IPS-NIHi11 (cell line): ENCODE measurements around the gene ACACA.
"Not testable (repeated sequence)": the region's sequence is repeated elsewhere in the genome, so short reads cannot be mapped to it uniquely, and the experiment has no call there.

Experiments
- DNase-seq: peaks from one replicate; pipeline ENCODE4 v3.0.0; 2012; ENCODE audit warnings: mixed read lengths, low spot score

Gene ACACA

DNA sequence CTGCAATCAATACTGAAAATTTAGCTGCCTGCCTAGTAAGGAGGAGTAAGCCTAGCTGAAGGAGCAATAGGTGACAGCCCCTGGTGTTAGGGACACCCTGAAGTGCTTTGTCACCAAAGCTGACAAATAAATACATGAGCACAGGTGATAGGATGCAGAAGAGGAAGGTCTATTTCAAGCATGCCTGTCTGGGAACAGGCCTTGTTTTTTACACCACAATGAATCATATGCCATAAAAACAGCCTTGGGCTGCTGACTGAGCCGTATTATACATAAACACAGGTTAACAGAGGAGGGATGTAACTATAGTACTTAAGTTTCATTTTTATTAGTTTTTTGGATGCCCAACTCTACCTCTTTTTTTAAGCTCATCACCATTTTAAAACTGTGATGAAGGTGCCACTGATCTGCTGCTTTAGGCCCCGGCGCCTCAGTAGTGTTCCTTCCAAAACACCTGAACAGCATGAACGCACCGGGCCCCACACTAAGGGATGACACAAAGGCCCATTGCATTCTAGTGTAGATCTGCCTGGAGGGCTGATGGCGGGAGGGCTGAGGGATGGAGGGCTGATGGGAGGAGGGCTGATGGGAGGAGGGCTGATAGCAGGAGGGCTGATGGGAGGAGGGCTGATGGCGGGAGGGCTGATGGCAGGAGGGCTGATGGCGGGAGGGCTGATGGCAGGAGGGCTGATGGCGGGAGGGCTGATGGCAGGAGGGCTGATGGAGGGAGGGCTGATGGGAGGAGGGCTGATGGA is 307.5 kb downstream of the ACACA start:
- DNase-seq: no peak

DNA sequence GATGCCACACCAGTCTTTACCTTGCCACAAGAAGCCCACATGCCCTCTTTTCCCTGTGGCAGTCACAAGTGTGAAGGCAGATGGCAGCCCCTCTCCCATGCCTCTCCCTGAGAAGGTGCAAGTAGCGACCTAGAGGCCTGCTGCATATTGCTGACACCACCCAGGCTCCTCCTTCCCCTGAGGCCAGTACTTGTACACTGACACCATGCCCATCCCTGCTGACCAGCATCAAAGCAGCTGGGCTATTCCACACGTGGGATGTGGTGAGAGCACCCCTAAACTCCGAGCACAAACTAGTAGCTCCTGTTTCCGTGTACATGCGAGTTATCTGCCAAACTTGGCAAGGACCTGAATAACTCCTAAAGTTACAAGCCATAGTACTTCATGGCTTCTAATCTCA is 308.5 kb downstream of the ACACA start:
- DNase-seq: no peak

DNA sequence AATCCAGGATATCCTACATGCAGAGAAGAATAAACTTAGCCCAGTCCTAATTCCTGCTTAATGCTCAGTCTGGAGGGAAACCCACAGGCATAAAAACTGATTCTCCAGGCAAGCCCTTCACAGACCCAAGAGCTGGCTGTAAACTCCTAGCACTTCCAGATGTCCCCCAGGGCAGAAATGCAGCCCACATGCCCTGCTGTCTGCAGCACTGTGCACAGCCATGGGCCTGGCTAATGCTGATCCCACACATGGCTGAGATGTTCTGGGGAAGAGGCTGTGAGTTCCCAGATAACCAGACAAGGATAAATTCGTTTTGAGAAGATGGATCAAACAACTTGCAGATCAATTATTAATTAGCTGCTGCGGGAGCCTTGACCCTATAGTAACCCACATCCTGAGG is 309.5 kb downstream of the ACACA start:
- DNase-seq: no peak

DNA sequence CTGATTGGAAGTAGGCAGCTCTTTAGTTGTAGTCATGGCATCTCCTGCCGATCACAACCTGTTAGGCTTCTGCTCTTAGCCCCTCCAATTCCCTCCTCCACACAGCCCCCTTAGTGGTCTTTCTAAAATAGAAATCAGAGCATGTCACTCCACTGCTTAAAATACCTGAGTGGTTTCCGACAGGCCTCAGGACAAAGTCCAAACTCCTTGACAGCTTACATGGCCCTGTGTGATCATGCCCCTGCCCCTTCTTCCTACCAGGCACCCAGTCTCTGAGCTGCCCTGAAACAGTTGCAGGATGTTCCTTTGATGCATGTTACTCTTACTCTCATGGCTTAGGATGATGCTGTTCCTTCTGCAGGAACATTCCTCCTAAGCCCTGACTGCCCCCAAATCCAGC is 310.6 kb downstream of the ACACA start:
- no peak for DNase-seq

GRCh38 chr17:37094391-37094790 is 312.2 kb downstream of the ACACA start:
- DNase-seq: no peak

GRCh38 chr17:37092701-37093100 is 313.9 kb downstream of the ACACA start:
- no peak for DNase-seq

DNA sequence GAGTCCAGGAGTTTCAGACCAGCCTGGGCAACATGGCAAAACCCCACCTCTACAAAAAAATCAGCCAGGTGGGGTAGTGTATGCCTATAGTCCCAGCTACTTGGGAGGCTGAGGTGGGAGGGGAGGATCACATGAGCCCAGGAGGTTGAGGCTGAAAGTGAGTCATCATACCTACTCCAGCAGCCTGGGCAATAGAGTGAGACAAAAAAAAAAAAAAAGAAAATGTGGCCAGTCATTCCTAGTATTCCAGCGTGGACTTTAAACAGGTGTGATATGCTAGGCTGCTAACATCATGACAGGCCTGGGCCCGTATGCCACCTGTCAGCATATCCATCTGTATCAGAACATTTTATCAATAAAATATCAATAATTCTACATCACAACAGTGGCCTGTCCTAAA is 314.6 kb downstream of the ACACA start:
- DNase-seq: no peak

DNA sequence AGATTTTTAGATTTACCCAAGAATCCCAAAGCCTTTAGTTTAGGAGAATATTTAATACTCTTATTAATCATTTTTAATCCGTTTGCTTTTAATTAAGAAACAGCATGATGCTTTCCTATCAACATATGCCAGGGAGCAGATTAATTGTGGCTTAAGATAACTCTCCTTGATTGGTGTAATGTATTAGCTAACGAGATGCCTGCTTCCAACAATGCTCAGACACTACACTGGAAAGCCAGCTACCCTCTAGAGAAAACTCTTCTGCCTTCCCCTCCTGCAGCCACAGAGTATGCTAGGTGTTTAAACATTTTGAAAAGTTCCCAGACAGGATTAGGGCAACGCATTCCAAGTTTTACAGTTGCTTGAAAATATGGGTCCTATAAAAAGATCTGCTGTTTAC is 315.7 kb downstream of the ACACA start:
- DNase-seq: no peak

DNA sequence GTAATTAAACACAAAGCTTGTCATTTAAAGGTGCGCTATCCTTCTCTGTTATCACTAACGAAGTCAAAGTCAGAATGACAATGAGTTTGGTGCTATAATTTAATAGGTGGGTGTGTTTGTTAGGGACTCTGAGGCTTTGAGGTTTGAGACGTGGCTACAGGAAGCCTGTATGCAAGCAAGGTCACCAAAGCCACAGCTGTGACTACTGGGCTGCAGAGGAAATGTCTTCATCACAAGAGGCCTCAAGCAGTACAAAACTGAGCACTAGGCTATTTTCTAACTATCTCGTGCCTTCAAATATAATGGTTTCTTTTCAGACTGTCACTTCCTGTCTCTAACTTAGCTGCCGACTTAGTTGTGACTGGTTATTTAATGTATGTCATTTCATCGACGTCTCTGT is 316.7 kb downstream of the ACACA start:
- no peak for DNase-seq

GRCh38 chr17:37088913-37089312 is 317.7 kb downstream of the ACACA start:
- DNase-seq: no peak

- no peak for DNase-seq
These were observed 318.2 kb downstream of the ACACA start for GRCh38 chr17:37088459-37088858.

DNA sequence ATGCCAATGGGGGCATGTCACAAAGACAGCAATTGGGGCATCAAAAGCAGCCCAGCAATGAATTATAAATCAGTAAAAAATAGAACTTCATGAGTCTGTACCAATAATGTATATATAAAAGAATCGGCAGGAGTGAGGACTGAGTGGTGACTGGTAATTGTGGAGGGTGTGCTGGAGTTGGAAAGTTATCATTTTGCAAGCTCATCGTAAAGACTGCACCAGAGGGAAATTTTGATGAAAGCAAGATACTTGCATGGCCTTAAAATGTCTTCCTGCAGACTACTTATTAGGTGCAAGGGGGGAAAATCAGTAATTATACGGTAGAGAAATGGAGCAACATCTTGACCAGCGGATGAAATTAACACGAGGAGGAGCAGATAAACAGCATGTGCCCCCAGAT is 319.0 kb downstream of the ACACA start:
- no peak for DNase-seq

- no peak for DNase-seq
These were observed 319.7 kb downstream of the ACACA start for GRCh38 chr17:37086948-37087347.

DNA sequence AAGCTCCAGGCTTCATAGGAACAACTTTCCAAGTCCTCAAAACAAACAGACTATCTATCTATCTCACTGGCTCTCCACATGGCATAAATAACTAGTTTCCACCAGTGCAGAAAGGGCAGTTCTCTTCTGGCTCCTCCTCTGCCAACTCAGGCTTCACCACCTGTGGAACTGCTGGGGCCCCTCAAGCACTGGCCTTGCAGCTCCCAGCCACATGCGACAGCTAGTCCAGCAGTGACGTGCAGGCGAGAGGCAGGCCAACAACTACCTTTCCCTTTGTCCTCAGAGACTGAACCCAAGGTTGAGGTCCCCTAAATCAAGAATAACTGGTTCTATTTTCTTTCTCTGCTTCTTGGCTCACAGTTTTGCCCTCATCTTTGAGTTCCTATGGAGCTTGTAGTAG is 320.3 kb downstream of the ACACA start:
- no peak for DNase-seq

DNA sequence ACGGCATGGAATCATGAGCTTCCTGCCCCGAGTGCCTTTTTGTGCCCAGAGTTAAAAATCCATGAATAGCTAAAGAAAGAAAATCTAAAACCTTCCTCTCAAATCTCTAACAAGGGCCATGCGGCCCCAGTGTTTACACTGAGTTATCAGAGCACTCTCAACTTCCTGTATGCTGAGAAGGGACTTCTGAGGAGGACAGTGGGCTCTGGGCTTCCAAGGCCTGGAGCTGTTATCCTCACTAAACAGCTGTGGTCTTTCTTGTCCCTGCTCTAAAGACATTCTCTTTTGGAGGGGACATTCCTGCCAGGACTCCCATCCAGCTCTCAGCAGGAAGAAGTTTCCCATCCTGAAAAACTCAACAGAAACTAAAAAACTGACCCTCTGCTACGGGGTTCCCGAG is 322.3 kb downstream of the ACACA start:
- DNase-seq: no peak

DNA sequence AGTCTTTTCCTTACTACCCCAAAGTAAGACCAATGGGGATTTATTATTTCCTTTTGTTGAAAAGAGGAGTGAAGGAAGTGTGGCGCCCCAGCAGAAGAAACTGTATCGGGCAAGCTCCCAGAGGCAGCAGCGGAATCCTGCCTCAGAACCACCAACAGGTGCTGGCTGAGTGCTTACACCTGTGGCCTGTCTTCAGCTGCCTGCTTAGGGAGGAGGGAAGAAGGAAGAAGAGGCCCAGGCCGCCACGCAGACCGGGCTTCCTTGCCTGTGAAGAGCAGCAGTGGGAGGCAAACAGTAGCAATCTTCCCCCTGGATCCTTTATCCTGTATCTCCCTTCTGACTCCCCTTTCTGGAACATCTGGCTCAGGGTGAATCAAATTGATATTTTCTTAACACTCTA is 323.2 kb downstream of the ACACA start:
- DNase-seq: no peak

GRCh38 chr17:37082985-37083384 is 323.7 kb downstream of the ACACA start:
- DNase-seq: no peak

- DNase-seq: no peak
These were observed 324.2 kb downstream of the ACACA start for GRCh38 chr17:37082311-37082860.

DNA sequence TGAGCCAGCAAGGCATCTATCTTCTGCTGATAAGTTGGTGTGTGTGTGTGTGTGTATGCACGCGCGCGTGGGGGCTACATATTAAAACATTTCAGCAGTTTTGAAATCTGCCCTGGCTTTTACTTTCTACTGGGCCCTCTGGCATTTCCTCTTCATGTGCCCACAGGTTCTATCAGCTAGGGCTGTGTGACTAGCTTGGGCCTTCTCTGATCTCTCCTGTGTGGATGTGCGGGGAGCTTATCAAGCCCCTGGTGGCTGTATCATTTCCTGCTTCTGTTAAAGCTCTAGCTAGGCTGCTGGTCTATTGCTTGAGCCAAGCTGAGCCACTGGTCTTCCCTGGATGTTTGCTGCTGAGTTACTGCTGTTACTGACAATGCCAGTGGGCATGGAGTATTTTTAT is 325.3 kb downstream of the ACACA start:
- no peak for DNase-seq

GRCh38 chr17:37079735-37080134 is 326.9 kb downstream of the ACACA start:
- no peak for DNase-seq

DNA sequence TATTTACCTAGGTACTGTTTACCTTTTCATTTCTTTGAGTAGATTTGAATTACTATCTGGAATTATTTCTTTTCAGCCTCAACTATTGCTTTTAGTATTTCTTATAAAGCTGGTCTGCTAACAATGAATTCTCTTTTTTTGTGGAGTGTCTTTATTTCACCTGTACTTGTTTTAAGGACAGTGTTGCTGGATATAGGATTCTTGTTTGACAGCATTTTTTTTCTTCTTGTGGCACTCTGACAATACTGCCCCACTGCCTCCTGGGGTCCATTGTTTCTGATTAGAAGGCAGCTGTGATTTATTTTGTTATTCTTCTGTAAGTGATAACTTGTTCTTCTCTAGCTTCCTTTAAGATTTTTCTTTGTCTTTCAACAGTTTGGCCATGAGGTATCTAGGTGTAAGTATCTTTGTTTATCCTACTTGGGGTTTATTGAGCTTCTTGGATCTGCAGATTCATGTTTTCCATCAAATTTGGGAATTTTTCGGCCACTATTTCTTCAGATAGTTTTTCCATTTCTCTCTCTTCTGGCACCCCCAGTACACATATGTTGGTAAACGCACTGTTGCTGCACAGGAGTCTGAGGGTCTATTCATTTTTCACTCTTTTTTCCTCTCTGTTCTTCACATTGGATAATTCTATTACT is 327.4 kb downstream of the ACACA start:
- DNase-seq: no peak

GRCh38 chr17:37073464-37073863 is 333.2 kb downstream of the ACACA start:
- DNase-seq: not testable (repeated sequence)

- DNase-seq: no peak
These were observed 337.5 kb downstream of the ACACA start for GRCh38 chr17:37069087-37069486.

DNA sequence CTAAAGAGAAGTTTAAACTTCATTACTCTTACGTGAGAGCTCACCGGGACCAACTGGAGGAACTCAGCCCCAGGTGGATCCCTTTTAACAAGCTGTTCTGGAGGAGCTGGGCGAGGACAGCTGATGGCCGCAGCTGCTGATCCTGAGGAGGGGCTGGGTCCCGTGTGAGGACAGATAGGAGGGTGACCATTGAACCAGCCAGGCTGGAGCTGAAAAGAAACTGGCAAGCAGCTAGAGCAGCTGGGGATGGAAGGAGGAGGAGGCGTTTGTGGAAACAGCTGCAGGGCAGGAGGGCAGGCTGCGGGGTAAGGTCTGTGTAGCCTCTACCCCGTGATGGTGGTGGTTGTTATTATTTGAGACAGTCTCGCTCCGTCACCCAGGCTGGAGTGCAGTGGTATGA is 338.4 kb downstream of the ACACA start:
- no peak for DNase-seq
